ENCODE results near the gene MUS81. TPM values are rescaled to one million over a fixed set of nuclear protein-coding genes. Genes with fewer than 3 reads are reported as not detected.

MUS81 gene
- total RNA-seq, 2 experiments from 2014 or later, result 54.7 to 60.2 TPM

DNA sequence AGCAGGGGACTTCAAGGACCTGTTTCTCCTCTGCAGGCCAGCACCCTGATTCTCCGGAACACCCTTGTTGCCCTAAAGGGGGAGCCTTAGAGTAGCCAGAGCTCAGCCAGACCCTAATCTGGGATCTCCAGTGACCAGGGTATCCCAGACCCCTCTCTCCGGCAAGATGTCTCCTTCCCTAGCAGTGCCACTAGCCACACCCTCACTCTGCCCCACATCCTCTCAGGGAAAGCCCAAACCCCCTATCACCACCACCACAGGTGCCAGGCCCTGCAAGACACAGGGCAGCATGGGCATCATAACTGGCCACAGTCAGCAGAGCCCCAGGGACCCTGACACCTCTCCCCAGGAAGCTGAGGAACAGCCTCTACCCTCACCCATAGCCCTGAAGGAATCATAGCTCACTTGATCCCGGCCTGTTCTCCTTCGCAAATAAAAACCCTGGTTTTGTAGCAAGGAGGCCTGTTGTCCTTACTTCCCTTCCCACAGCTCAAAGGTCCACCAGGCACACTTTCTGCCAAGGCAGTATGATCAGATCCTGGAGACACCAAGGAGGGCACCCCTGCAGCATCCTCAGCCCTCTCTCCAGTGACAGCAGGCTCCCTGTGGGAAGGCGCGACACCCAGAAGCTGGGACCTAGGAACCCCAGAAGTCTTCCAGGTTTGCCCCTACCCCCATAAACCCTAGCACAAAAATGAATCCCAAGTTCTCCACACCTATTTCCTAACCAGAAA is 6.8 kb upstream of the MUS81 start:
- TF ChIP-seq, protein P1, sequence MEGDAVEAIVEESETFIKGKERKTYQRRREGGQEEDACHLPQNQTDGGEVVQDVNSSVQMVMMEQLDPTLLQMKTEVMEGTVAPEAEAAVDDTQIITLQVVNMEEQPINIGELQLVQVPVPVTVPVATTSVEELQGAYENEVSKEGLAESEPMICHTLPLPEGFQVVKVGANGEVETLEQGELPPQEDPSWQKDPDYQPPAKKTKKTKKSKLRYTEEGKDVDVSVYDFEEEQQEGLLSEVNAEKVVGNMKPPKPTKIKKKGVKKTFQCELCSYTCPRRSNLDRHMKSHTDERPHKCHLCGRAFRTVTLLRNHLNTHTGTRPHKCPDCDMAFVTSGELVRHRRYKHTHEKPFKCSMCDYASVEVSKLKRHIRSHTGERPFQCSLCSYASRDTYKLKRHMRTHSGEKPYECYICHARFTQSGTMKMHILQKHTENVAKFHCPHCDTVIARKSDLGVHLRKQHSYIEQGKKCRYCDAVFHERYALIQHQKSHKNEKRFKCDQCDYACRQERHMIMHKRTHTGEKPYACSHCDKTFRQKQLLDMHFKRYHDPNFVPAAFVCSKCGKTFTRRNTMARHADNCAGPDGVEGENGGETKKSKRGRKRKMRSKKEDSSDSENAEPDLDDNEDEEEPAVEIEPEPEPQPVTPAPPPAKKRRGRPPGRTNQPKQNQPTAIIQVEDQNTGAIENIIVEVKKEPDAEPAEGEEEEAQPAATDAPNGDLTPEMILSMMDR (IDR thresholded peaks at IDR 0.05), result no peak
- Mint-ChIP-seq H3K4me3 (no peak overlapping the region), H3K27me3 (no peaks in the 10 kb centered on the region), H3K36me3 (ENCODE audit: low read depth) (peaks cover 62% of the 10 kb centered on the region), H3K9me3 (peaks cover 3% of the 10 kb centered on the region), H3K27ac (peak overlapping the region; percentile 57), H3K4me1 (ENCODE audit: low read depth) (peaks cover 32% of the 10 kb centered on the region)
- ChIA-PET POLR2A (interaction anchor here (0.8 to 29.8 kb wide), 9 partner anchors 8 to 160 kb away, joined by 3 to 560 read pairs (median 5); partner anchors contain the start of genes CCDC85B, CTSW, EFEMP2 and FIBP), CTCF (interaction anchor here (1.3 to 5.1 kb wide), 5 partner anchors 16 to 192 kb away, joined by 3 to 47 read pairs (median 14); partner anchors contain the start of genes AP5B1, FIBP and SNX32)
- DNase-seq (no peak), ATAC-seq (no peak)
- intact Hi-C loops (cut with micrococcal nuclease), result no loop called here

DNA sequence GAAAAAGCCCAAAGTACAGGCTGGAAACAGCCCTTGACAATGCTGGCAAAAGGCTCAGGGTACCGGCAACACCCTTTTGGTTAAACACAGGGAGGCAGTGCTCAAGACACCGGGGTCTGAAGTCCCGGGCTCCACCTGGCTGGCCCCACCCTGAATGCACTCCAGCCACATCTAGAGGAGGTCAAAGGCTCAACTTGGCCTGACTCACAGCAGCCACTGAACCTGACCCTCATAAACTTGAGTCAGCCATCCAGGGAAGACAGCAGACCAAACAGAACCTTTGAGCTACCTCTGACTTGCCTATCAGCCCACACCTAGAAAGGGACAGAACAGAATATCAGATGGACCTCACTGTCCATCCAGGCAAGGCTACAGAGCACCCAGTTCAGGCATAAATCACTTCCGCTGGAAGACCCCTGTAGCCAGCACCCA is 6.1 kb upstream of the MUS81 start:
- Mint-ChIP-seq H3K9me3 (peaks cover 3% of the 10 kb centered on the region), H3K4me1 (ENCODE audit: low read depth) (peaks cover 32% of the 10 kb centered on the region), H3K27ac (peak overlapping the region; percentile 57), H3K27me3 (no peaks in the 10 kb centered on the region), H3K36me3 (ENCODE audit: low read depth) (peaks cover 62% of the 10 kb centered on the region), H3K4me3 (peak overlapping the region; percentile 88)
- ChIA-PET POLR2A (interaction anchor here (1.2 to 29.8 kb wide), 4 partner anchors 15 to 141 kb away, joined by 5 to 560 read pairs (median 103); partner anchors contain the start of genes CCDC85B, CTSW, EFEMP2 and FIBP), CTCF (no interaction called here)
- ATAC-seq (no peak), DNase-seq (no peak)
- intact Hi-C loops (cut with micrococcal nuclease), result no loop called here
- TF ChIP-seq, protein P1 (IDR thresholded peaks at IDR 0.05), result no peak

DNA sequence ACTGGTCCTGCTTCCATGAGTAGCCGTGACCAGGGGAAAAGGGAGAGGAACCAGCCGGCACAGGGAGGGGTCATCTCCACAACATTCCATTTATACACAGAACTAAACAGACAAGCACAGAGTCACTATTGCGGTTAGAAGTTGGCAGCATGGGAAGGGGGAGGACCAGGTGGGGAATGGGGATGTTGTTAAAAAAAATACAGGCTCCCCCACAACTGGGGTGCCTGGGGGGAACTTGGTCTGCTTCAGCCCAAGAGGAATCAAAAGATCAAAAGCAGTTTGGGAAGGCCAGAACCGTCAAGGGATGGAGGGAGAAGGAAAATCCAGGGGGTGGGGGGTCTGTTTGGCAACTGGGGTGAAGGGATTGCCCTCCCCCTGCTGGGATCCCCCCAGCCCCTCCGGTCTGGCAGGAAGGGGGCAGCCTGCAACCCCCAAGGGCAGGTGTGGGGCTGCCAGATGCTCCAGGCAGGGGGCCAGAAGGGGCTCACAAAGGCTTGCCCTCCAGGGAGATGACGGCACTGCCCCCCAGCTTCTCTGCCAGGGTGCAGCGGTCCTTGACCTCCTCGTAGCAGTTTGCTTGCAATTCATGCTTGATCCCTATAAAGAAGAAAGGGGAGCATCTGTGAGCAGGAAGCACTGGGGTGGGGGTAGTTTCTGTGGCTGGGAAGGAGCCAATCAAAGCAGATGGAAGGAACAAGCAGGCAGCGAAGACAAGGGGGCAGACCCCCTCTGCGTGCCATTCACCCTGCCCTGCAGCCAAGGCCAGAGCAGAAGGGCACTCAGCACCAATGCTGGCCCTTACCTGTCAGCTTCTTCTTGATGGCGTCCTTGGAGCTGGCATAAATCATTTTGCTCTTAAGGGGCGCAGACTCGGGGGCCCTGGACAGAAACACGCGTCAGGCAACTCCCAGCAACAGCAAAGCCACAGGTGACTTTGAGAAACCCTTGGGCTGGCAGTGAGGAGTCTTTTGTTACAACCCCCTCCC is 5.1 kb upstream of the MUS81 start:
- H3K9me3 Mint-ChIP-seq, result peaks cover 3% of the 10 kb centered on the region
- CTCF ChIA-PET, result interaction anchor here (12.3 kb wide), 1 partner anchor 33 kb away, joined by 283 read pairs; the partner anchor contains the start of genes CCDC85B and FIBP
- no peak for ATAC-seq
- H3K27ac Mint-ChIP-seq, result peak overlapping the region; percentile 63
- DNase-seq, result no peak
- peaks cover 62% of the 10 kb centered on the region for H3K36me3 Mint-ChIP-seq (ENCODE audit: low read depth)
- intact Hi-C loops (cut with micrococcal nuclease), result no loop called here
- peaks cover 32% of the 10 kb centered on the region for H3K4me1 Mint-ChIP-seq (ENCODE audit: low read depth)
- H3K4me3 Mint-ChIP-seq, result peak overlapping the region; percentile 88
- TF ChIP-seq, protein P1 (IDR thresholded peaks at IDR 0.05), result no peak
- POLR2A ChIA-PET, result interaction anchor here (1.1 to 29.8 kb wide), 4 partner anchors 14 to 35 kb away, joined by 3 to 560 read pairs (median 103); partner anchors contain the start of genes CCDC85B, CTSW, EFEMP2 and FIBP
- H3K27me3 Mint-ChIP-seq, result no peaks in the 10 kb centered on the region

DNA sequence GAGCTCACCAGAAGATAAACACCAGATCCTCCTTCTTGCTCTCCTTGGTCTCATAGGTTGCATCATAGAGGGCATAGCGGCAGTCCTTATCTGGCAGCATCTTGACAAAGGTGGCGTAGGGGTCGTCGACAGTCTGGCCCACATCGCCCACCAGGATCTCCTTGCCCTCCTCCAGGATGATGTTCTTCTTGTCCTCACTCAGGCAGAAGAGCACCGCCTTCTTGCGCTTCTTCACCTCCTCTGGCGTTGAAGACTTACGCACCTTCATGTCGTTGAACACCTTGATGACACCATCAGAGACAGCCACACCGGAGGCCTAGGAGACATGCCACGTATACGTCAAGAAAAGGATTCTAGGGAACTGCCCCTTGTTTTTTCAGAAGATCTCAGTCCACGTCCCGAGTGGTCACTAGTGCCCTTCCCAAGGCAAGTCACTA is 4.3 kb upstream of the MUS81 start:
- ATAC-seq (no peak), DNase-seq (no peak)
- ChIA-PET CTCF (interaction anchor here (12.3 kb wide), 1 partner anchor 32 kb away, joined by 283 read pairs; the partner anchor contains the start of genes CCDC85B and FIBP), POLR2A (interaction anchor here (1.1 to 29.8 kb wide), 4 partner anchors 9 to 34 kb away, joined by 3 to 560 read pairs (median 94); partner anchors contain the start of genes CCDC85B, CTSW, EFEMP2 and FIBP)
- Mint-ChIP-seq H3K9me3 (peaks cover 3% of the 10 kb centered on the region), H3K4me3 (peak overlapping the region; percentile 88), H3K27ac (peak overlapping the region; percentile 78), H3K36me3 (ENCODE audit: low read depth) (peaks cover 66% of the 10 kb centered on the region), H3K27me3 (no peaks in the 10 kb centered on the region), H3K4me1 (ENCODE audit: low read depth) (peaks cover 32% of the 10 kb centered on the region)
- intact Hi-C loops (cut with micrococcal nuclease), result no loop called here
- TF ChIP-seq, protein P1 (IDR thresholded peaks at IDR 0.05), result no peak

Data from activated CD8-positive, alpha-beta T cell treated with anti-CD3 and anti-CD28 coated beads for 36 hours (primary cell).